ENCODE data around the gene ZNF365.

Gene ZNF365

GRCh38 chr10:62333135-62333889, 40.9 kb upstream of the ZNF365 start:
- Histone ChIP-seq H3K4me1 (ENCODE audit: insufficient read depth, poor library complexity, severe bottlenecking) (peaks cover 17% of the 10 kb centered on the region), H3K9me3 (ENCODE audit: severe bottlenecking) (peaks cover 6% of the 10 kb centered on the region), H3K27me3 (ENCODE audit: insufficient read depth, poor library complexity, severe bottlenecking) (no peaks in the 10 kb centered on the region), H3K36me3 (ENCODE audit: low read depth) (peaks cover 3% of the 10 kb centered on the region; the same call in 1 of the 2 replicates), H3K4me3 (ENCODE audit: severe bottlenecking) (no peak overlapping the region), H3K27ac (ENCODE audit: poor library complexity, severe bottlenecking) (no peak overlapping the region)
- TF ChIP-seq CTCF (IDR thresholded peaks at IDR 0.05; ENCODE audit: poor library complexity, severe bottlenecking), result no peak
- DNase-seq (ENCODE audit: low spot score), result no peak
- ATAC-seq (ENCODE audit: low read depth), result no peak

- no peak overlapping the region for H3K4me3 ChIP-seq (ENCODE audit: severe bottlenecking)
- DNase-seq (ENCODE audit: low spot score) (no peak), ATAC-seq (ENCODE audit: low read depth) (no peak)
- peaks cover 6% of the 10 kb centered on the region for H3K9me3 ChIP-seq (ENCODE audit: severe bottlenecking)
- no peak for TF ChIP-seq CTCF (IDR thresholded peaks at IDR 0.05; ENCODE audit: poor library complexity, severe bottlenecking)
- H3K27me3 ChIP-seq (ENCODE audit: insufficient read depth, poor library complexity, severe bottlenecking), result no peaks in the 10 kb centered on the region
- no peak overlapping the region for H3K27ac ChIP-seq (ENCODE audit: poor library complexity, severe bottlenecking)
- H3K36me3 ChIP-seq (ENCODE audit: low read depth), result peaks cover 3% of the 10 kb centered on the region; the same call in 1 of the 2 replicates
- peaks cover 17% of the 10 kb centered on the region for H3K4me1 ChIP-seq (ENCODE audit: insufficient read depth, poor library complexity, severe bottlenecking)
Observed at GRCh38 chr10:62333988-62334682, 40.0 kb upstream of the ZNF365 start.

- H3K27me3 ChIP-seq (ENCODE audit: insufficient read depth, poor library complexity, severe bottlenecking), result no peaks in the 10 kb centered on the region
- peaks cover 17% of the 10 kb centered on the region for H3K4me1 ChIP-seq (ENCODE audit: insufficient read depth, poor library complexity, severe bottlenecking)
- peak overlapping the region; percentile 6 for H3K27ac ChIP-seq (ENCODE audit: poor library complexity, severe bottlenecking)
- TF ChIP-seq CTCF (IDR thresholded peaks at IDR 0.05; ENCODE audit: poor library complexity, severe bottlenecking), result no peak
- peak; percentile 66; the same call in 2 of the 3 replicates for ATAC-seq (ENCODE audit: low read depth)
- peaks cover 4% of the 10 kb centered on the region for H3K9me3 ChIP-seq (ENCODE audit: severe bottlenecking)
- no peak overlapping the region for H3K4me3 ChIP-seq (ENCODE audit: severe bottlenecking)
- no peak for DNase-seq (ENCODE audit: low spot score)
- peaks cover 3% of the 10 kb centered on the region; the same call in 1 of the 2 replicates for H3K36me3 ChIP-seq (ENCODE audit: low read depth)
Observed at GRCh38 chr10:62335326-62335725, 38.8 kb upstream of the ZNF365 start.

- ATAC-seq (ENCODE audit: low read depth) (no peak), DNase-seq (ENCODE audit: low spot score) (no peak)
- peaks cover 4% of the 10 kb centered on the region for H3K9me3 ChIP-seq (ENCODE audit: severe bottlenecking)
- peaks cover 3% of the 10 kb centered on the region; the same call in 1 of the 2 replicates for H3K36me3 ChIP-seq (ENCODE audit: low read depth)
- H3K4me3 ChIP-seq (ENCODE audit: severe bottlenecking), result no peak overlapping the region
- H3K27ac ChIP-seq (ENCODE audit: poor library complexity, severe bottlenecking), result no peak overlapping the region
- H3K4me1 ChIP-seq (ENCODE audit: insufficient read depth, poor library complexity, severe bottlenecking), result peaks cover 17% of the 10 kb centered on the region
- TF ChIP-seq CTCF (IDR thresholded peaks at IDR 0.05; ENCODE audit: poor library complexity, severe bottlenecking), result no peak
- no peaks in the 10 kb centered on the region for H3K27me3 ChIP-seq (ENCODE audit: insufficient read depth, poor library complexity, severe bottlenecking)
Observed at GRCh38 chr10:62336404-62336803, 37.8 kb upstream of the ZNF365 start.

All from RWPE2 (cell line).